Mesenchymal stem cell (in vitro differentiated cells and primary cell): Measurements from ENCODE around the gene PAPLN.
A peak's percentile ranks its signal among the peaks of the same experiment; 100 is the strongest.

Source experiments
- DNase-seq: peaks from one replicate; pipeline ENCODE4 v3.0.0-alpha.2; 2013
- H2AFZ ChIP-seq: one replicate; pipeline ENCODE4 v1.6.1; 2013; ENCODE audit warnings: low read depth, mild to moderate bottlenecking, control low read depth, inconsistent platforms, low read length, moderate library complexity
- H2AK5ac ChIP-seq: 2 replicates; pipeline ENCODE4 v1.6.1; 2013; ENCODE audit warnings: low read length, moderate library complexity, mild to moderate bottlenecking, inconsistent platforms; ENCODE audit not compliant: severe bottlenecking
- H2BK120ac ChIP-seq: one replicate; pipeline ENCODE4 v1.6.1; 2013; ENCODE audit warnings: low read depth, mild to moderate bottlenecking, inconsistent platforms, low read length, moderate library complexity
- H2BK12ac ChIP-seq, 2 experiments: one replicate each; pipeline ENCODE4 v1.6.1; 2013; ENCODE audit warnings: inconsistent platforms in 2 of 2, low read length in 2 of 2, mild to moderate bottlenecking in 2 of 2, moderate library complexity in 2 of 2, control low read depth in 1 of 2
- H2BK15ac ChIP-seq: one replicate; pipeline ENCODE4 v1.6.1; 2013; ENCODE audit warnings: mild to moderate bottlenecking, low read depth, inconsistent platforms; ENCODE audit not compliant: poor library complexity, severe bottlenecking
- H2BK5ac ChIP-seq: 2 replicates; pipeline ENCODE4 v1.6.1; 2013; ENCODE audit warnings: low read depth, mild to moderate bottlenecking, low read length, control low read depth, inconsistent platforms; ENCODE audit not compliant: poor library complexity, severe bottlenecking
- H3K14ac ChIP-seq, 2 experiments: one replicate each; pipeline ENCODE4 v1.6.1; 2013; ENCODE audit warnings: inconsistent platforms in 2 of 2, low read length in 2 of 2, control low read depth in 1 of 2, mild to moderate bottlenecking in 1 of 2, moderate library complexity in 1 of 2
- H3K18ac ChIP-seq, 2 experiments: one replicate each; pipeline ENCODE4 v1.6.1; 2013; ENCODE audit warnings: inconsistent platforms in 2 of 2, low read length in 2 of 2, control low read depth in 1 of 2, low read depth in 1 of 2, mild to moderate bottlenecking in 1 of 2
- H3K23ac ChIP-seq, 2 experiments: one replicate each; pipeline ENCODE4 v1.6.1; 2013; ENCODE audit warnings: inconsistent platforms in 2 of 2, low read length in 2 of 2, mild to moderate bottlenecking in 2 of 2, moderate library complexity in 2 of 2, control low read depth in 1 of 2
- H3K27ac ChIP-seq: 2 replicates; pipeline ENCODE4 v1.5.1; 2013; ENCODE audit warnings: mild to moderate bottlenecking, moderate library complexity, low read length, control low read depth, inconsistent platforms; ENCODE audit not compliant: poor library complexity, severe bottlenecking
- H3K27me3 ChIP-seq, 2 experiments: 2 replicates each; pipeline versions ENCODE4 v1.6.1 to v1.7.0; 2013; ENCODE audit warnings: low read length in 2 of 2, mild to moderate bottlenecking in 2 of 2, moderate library complexity in 2 of 2, control low read depth in 1 of 2, inconsistent platforms in 1 of 2; ENCODE audit not compliant: control insufficient read depth in 1 of 2, insufficient read depth in 1 of 2
- H3K36me3 ChIP-seq, 2 experiments: 2 replicates each; pipeline versions ENCODE4 v1.6.1 to v1.7.0; 2013; ENCODE audit warnings: low read length in 2 of 2, control low read depth in 1 of 2, inconsistent platforms in 1 of 2, low read depth in 1 of 2, mild to moderate bottlenecking in 1 of 2; ENCODE audit not compliant: insufficient read depth in 2 of 2, control insufficient read depth in 1 of 2
- H3K4ac ChIP-seq, 2 experiments: one replicate each; pipeline ENCODE4 v1.6.1; 2013; ENCODE audit warnings: inconsistent platforms in 2 of 2, low read length in 2 of 2, mild to moderate bottlenecking in 2 of 2, moderate library complexity in 2 of 2, control low read depth in 1 of 2, low read depth in 1 of 2
- H3K4me1 ChIP-seq: 2 replicates; pipeline ENCODE4 v1.6.1; 2013; ENCODE audit warnings: low read depth, low read length, control low read depth; ENCODE audit not compliant: control insufficient read depth, insufficient read depth
- H3K4me2 ChIP-seq: 2 replicates; pipeline ENCODE4 v1.6.1; 2013; ENCODE audit warnings: low read length, mild to moderate bottlenecking, inconsistent platforms; ENCODE audit not compliant: poor library complexity, severe bottlenecking
- H3K4me3 ChIP-seq, 2 experiments: 2 replicates each; pipeline versions ENCODE4 v1.5.1 to v1.7.0; 2013; ENCODE audit warnings: low read length in 2 of 2, mild to moderate bottlenecking in 2 of 2, control low read depth in 1 of 2, low read depth in 1 of 2; ENCODE audit not compliant: insufficient read depth in 1 of 2
- H3K79me1 ChIP-seq: replicated peaks from 2 replicates; pipeline ENCODE4 v1.6.1; 2013; ENCODE audit warnings: mild to moderate bottlenecking, control low read depth, low read length, inconsistent platforms; ENCODE audit not compliant: poor library complexity, severe bottlenecking
- H3K9ac ChIP-seq: 2 replicates; pipeline ENCODE4 v1.7.0; 2013; ENCODE audit warnings: mild to moderate bottlenecking, low read length, moderate library complexity
- H3K9me3 ChIP-seq: 2 replicates; pipeline ENCODE4 v1.7.0; 2013; ENCODE audit warnings: mild to moderate bottlenecking, low read length; ENCODE audit not compliant: control insufficient read depth
- H4K8ac ChIP-seq: one replicate; pipeline ENCODE4 v1.6.1; 2013; ENCODE audit warnings: inconsistent platforms, mild to moderate bottlenecking, low read length, moderate library complexity
- H4K91ac ChIP-seq: one replicate; pipeline ENCODE4 v1.6.1; 2013; ENCODE audit warnings: mild to moderate bottlenecking, low read length, inconsistent platforms
- WGBS: methylation state at CpG from one replicate; pipeline ENCODE4 v1.1.7; 2013; ENCODE audit warnings: mixed read lengths; 5-methylcytosine and 5-hydroxymethylcytosine counted together

The PAPLN gene

DNA sequence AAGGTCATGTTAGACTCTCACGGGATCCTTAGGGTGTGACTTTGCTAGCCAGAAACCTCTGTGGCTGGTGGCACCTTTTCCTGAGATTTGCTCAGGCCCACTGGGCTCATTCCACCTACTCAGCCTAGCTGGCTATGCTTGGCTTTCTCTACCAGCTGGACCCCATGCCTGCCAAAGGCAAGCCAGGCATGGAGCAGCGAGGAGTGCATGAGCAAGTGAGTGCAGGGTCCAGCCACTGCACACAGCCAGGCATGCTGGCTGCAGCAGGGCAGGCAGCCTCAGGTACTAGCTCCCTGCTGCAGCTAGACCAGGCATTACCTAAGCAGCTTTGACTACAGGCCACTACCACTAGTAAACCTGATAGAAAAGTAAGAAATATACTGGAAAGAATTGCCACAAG lies 29.7 kb upstream of the PAPLN start:
- no peak overlapping the region for H2BK120ac ChIP-seq
- no peaks in the 10 kb centered on the region for H3K27me3 ChIP-seq
- no peak overlapping the region for H2AK5ac ChIP-seq
- H3K4me3 ChIP-seq: no peak overlapping the region
- no peak overlapping the region for H4K8ac ChIP-seq
- peak overlapping the region in 1 of 2 experiments; percentile 28 for H3K4ac ChIP-seq
- no peak overlapping the region for H3K18ac ChIP-seq
- no peak overlapping the region for H2BK5ac ChIP-seq
- H3K79me1 ChIP-seq: no peaks in the 10 kb centered on the region
- DNase-seq: no peak
- H4K91ac ChIP-seq: peak overlapping the region; percentile 65
- 100% methylated on average over 2 of the region's 2 CpGs for WGBS
- no peak overlapping the region for H2BK12ac ChIP-seq
- H3K4me2 ChIP-seq: no peak overlapping the region
- no peak overlapping the region for H3K9ac ChIP-seq
- H3K4me1 ChIP-seq: peaks cover 2% of the 10 kb centered on the region
- no peak overlapping the region for H2AFZ ChIP-seq
- peaks cover 6% of the 10 kb centered on the region for H3K9me3 ChIP-seq
- no peak overlapping the region for H3K23ac ChIP-seq
- peaks cover 21 to 78% of the 10 kb centered on the region in 2 experiments for H3K36me3 ChIP-seq
- no peak overlapping the region for H3K14ac ChIP-seq
- no peak overlapping the region for H3K27ac ChIP-seq
- no peak overlapping the region for H2BK15ac ChIP-seq

DNA sequence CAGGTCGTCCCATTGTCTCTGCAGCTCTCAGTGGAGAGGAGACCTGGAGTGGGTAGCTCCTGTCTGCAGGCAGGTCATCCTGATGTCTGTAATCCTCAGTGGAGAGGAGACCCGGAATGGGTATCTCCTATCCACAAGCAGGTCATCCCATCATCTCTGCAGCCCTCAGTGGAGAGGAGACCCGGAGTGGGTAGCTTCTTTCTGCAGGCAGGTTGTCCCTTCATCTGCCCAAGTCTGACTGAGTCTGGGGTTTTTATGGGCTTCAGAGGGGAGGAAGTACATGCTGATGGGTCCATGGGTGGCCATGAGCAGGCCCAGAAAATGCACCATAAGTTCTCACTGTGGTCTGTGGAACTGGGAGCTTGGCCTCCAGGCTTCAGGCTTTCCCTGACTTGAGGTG lies 28.9 kb upstream of the PAPLN start:
- 100% methylated on average over 2 of the region's 3 CpGs for WGBS
- no peak overlapping the region for H2BK5ac ChIP-seq
- H3K4me1 ChIP-seq: peaks cover 2% of the 10 kb centered on the region

DNA sequence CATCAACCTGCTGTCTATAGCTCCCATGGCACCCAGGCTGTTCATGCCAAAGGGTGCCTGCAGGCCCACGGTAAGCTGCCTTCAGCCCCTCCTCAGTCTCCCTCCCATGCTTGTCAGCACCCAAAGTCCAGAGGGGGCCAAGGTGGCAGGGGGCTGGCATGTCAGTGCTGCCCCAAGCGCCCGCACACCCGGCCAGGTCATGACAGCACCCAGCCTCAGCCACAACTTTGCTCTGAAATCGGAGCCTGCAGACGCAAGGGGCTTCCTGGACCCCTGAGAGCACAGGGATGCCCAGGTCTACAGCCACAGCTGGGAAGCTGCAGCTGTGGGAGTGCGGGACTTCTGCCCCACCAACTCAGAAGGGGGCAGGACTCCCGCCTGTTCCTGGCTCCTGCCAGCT lies 28.5 kb upstream of the PAPLN start:
- WGBS: 98% methylated on average over 8 of the region's 8 CpGs
- Histone ChIP-seq H3K79me1 (peaks cover 3% of the 10 kb centered on the region), H2AFZ (no peak overlapping the region), H3K27me3 (no peaks in the 10 kb centered on the region), H2BK15ac (no peak overlapping the region), H3K4me2 (no peak overlapping the region), H3K9me3 (peaks cover 6% of the 10 kb centered on the region), H2BK12ac (no peak overlapping the region), H4K8ac (no peak overlapping the region), H4K91ac (peak overlapping the region; percentile 1), H3K23ac (no peak overlapping the region), H3K18ac (no peak overlapping the region), H3K36me3 (peaks cover 24 to 81% of the 10 kb centered on the region in 2 experiments), H2BK120ac (no peak overlapping the region), H3K4me1 (peaks cover 2% of the 10 kb centered on the region), H2AK5ac (no peak overlapping the region), H3K9ac (no peak overlapping the region), H3K27ac (no peak overlapping the region), H3K4me3 (no peak overlapping the region), H2BK5ac (no peak overlapping the region), H3K14ac (no peak overlapping the region), H3K4ac (no peak overlapping the region)
- no peak for DNase-seq

More for the DNA sequence above, 28.9 kb upstream of the PAPLN start:
- H2BK12ac ChIP-seq: no peak overlapping the region
- H4K91ac ChIP-seq: no peak overlapping the region
- H2AK5ac ChIP-seq: no peak overlapping the region
- no peaks in the 10 kb centered on the region for H3K27me3 ChIP-seq
- no peak overlapping the region for H2BK120ac ChIP-seq
- peaks cover 24 to 80% of the 10 kb centered on the region in 2 experiments for H3K36me3 ChIP-seq
- H2AFZ ChIP-seq: no peak overlapping the region
- no peak overlapping the region for H3K23ac ChIP-seq
- H3K9ac ChIP-seq: no peak overlapping the region
- peaks cover 6% of the 10 kb centered on the region for H3K9me3 ChIP-seq
- no peak overlapping the region for H3K4me3 ChIP-seq
- peaks cover 3% of the 10 kb centered on the region for H3K79me1 ChIP-seq
- no peak overlapping the region for H3K14ac ChIP-seq
- H2BK15ac ChIP-seq: no peak overlapping the region
- H4K8ac ChIP-seq: no peak overlapping the region
- no peak overlapping the region for H3K18ac ChIP-seq
- no peak for DNase-seq
- H3K4me2 ChIP-seq: no peak overlapping the region
- no peak overlapping the region for H3K27ac ChIP-seq
- no peak overlapping the region for H3K4ac ChIP-seq

DNA sequence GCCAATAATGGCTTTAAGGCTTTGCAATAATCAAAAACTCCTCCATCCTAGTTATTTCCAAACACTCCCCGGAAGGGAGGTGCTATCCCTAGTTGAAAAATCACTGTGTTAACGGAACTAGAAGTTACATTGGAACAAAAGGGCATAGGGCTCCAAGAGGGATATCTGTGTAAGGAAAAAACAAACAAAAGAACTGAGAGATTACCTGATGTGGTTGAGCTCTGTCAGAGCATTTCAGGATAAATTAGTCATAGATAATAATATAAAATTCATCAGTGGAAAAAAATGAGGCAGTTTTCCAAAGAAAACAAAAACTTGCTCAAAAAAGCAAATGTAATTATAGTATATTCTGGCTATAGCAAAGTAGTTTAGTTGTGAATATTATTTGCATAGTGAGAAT lies 27.4 kb upstream of the PAPLN start:
- no peak overlapping the region for H3K27ac ChIP-seq
- H3K27me3 ChIP-seq: no peaks in the 10 kb centered on the region
- H3K23ac ChIP-seq: no peak overlapping the region
- no peak overlapping the region for H2BK5ac ChIP-seq
- H3K9ac ChIP-seq: no peak overlapping the region
- H3K18ac ChIP-seq: no peak overlapping the region
- H2BK120ac ChIP-seq: no peak overlapping the region
- H3K4me2 ChIP-seq: no peak overlapping the region
- H2AFZ ChIP-seq: no peak overlapping the region
- no peak overlapping the region for H3K4me3 ChIP-seq
- no peak overlapping the region for H4K91ac ChIP-seq
- DNase-seq: no peak
- H2BK12ac ChIP-seq: no peak overlapping the region
- H3K4me1 ChIP-seq: peaks cover 2% of the 10 kb centered on the region
- H4K8ac ChIP-seq: no peak overlapping the region
- peaks cover 6% of the 10 kb centered on the region for H3K9me3 ChIP-seq
- no peak overlapping the region for H2BK15ac ChIP-seq
- H3K36me3 ChIP-seq: peaks cover 28 to 84% of the 10 kb centered on the region in 2 experiments
- H2AK5ac ChIP-seq: no peak overlapping the region
- WGBS: 66% methylated on average over 2 of the region's 2 CpGs
- H3K14ac ChIP-seq: no peak overlapping the region
- H3K4ac ChIP-seq: no peak overlapping the region
- H3K79me1 ChIP-seq: peaks cover 3% of the 10 kb centered on the region
